Endodermal cell (in vitro differentiated cells): ENCODE results near the gene BRD1. TPM values are rescaled to one million over a fixed set of nuclear protein-coding genes. Genes with fewer than 3 reads are reported as not detected.
A peak's percentile ranks its signal among the peaks of the same experiment; 100 is the strongest.

Experiments used
- DNase-seq: peaks from one replicate; pipeline ENCODE4 v3.0.0-alpha.2; 2017
- H3K27ac ChIP-seq: 2 replicates; pipeline ENCODE4 v1.5.1; 2013; ENCODE audit warnings: mild to moderate bottlenecking, low read depth, low read length, moderate library complexity
- H3K27me3 ChIP-seq: 2 replicates; pipeline ENCODE4 v1.6.1; 2013; ENCODE audit warnings: mild to moderate bottlenecking, low read length, moderate library complexity; ENCODE audit not compliant: insufficient read depth, control insufficient read depth, poor library complexity, severe bottlenecking
- H3K36me3 ChIP-seq: 2 replicates; pipeline ENCODE4 v1.7.0; 2013; ENCODE audit warnings: mild to moderate bottlenecking, low read length, moderate library complexity; ENCODE audit not compliant: control insufficient read depth, insufficient read depth
- H3K4me1 ChIP-seq: one replicate; pipeline ENCODE4 v1.7.0; 2013; ENCODE audit warnings: low read length; ENCODE audit not compliant: control insufficient read depth, insufficient read depth
- H3K4me3 ChIP-seq: 2 replicates; pipeline ENCODE4 v1.5.1; 2013; ENCODE audit warnings: mild to moderate bottlenecking, low read length, moderate library complexity
- H3K9ac ChIP-seq: 2 replicates; pipeline ENCODE4 v1.6.1; 2013; ENCODE audit warnings: mild to moderate bottlenecking, low read length, moderate library complexity; ENCODE audit not compliant: poor library complexity, severe bottlenecking; ENCODE audit errors: extremely low read depth
- H3K9me3 ChIP-seq: 2 replicates; pipeline ENCODE4 v1.6.1; 2013; ENCODE audit warnings: mild to moderate bottlenecking, low read length, moderate library complexity; ENCODE audit not compliant: control insufficient read depth
- H3K27ac Mint-ChIP-seq: 2 replicates; pipeline ENCODE4 v1.8.0; 2020; ENCODE audit warnings: mixed read lengths
- H3K27me3 Mint-ChIP-seq: 2 replicates; pipeline ENCODE4 v1.8.0; 2021; ENCODE audit warnings: mild to moderate bottlenecking, mixed read lengths; ENCODE audit not compliant: insufficient read depth
- H3K36me3 Mint-ChIP-seq: 2 replicates; pipeline ENCODE4 v1.8.0; 2020; ENCODE audit warnings: low read depth, mixed read lengths
- H3K4me1 Mint-ChIP-seq: 2 replicates; pipeline ENCODE4 v1.8.0; 2020; ENCODE audit warnings: mixed read lengths
- H3K4me3 Mint-ChIP-seq: 2 replicates; pipeline ENCODE4 v1.8.0; 2020; ENCODE audit warnings: mild to moderate bottlenecking, moderate library complexity, mixed read lengths
- H3K9me3 Mint-ChIP-seq: 2 replicates; pipeline ENCODE4 v1.8.0; 2020; ENCODE audit warnings: mild to moderate bottlenecking, mixed read lengths
- WGBS, 2 experiments: methylation state at CpG; one replicate each; pipeline versions ENCODE4 v1.1.5 to v1.1.7; 2013; ENCODE audit warnings: missing lambda C conversion rate in 2 of 2, mixed read lengths in 1 of 2; ENCODE audit not compliant: insufficient coverage in 1 of 2, insufficient read length in 1 of 2; 5-methylcytosine and 5-hydroxymethylcytosine counted together
- total RNA-seq, 2 donors: library from RNA; stranded (reverse); fragmentation: NEBNext Ultra II Directional in 1 of 2; extraction: Animal tissue kit (Norgen Biotek cat#: 25700) in 1 of 2; gene quantifications; 2 replicates in 1 of 2; 3 replicates in 1 of 2; pipeline ENCODE4 v1.2.1, GENCODE V29; 2021
- TF ChIP-seq, protein P1 (sequence below): fragments of 200-600 bp; sonication (generic); conservative IDR thresholded peaks from 2 replicates; pipeline ENCODE4 v1.5.0; 2021; ENCODE audit warnings: antibody characterized with exemption, mild to moderate bottlenecking

BRD1 gene
- total RNA-seq, 2 donors from 2014 or later = 49.5 to 54.9 TPM

DNA sequence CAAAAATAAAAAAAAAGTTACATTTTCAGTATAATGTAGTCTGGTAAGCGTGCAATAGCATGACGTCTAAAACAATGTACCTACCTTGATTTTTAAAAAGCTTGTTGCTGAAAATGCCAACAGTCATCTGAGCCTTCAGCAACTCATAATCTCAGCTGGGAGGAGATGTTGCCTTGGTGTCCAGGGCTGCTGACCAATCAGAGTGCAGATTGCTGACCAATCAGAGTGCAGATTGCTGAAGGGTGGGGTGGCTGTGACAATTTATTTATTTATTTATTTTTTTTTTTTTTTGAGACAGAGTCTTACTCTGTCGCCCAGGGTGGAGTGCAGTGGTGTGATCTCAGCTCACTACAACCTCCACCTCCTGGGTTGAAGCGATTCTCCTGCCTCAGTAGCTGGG, 43.8 kb upstream of the BRD1 start:
- Histone ChIP-seq H3K4me3 (no peak overlapping the region), H3K27me3 (no peaks in the 10 kb centered on the region), H3K36me3 (peaks cover 33% of the 10 kb centered on the region), H3K4me1 (no peaks in the 10 kb centered on the region), H3K27ac (no peak overlapping the region), H3K9ac (no peak overlapping the region), H3K9me3 (peaks cover 31% of the 10 kb centered on the region)
- H3K27me3 Mint-ChIP-seq = no peaks in the 10 kb centered on the region
- H3K4me3 Mint-ChIP-seq = no peak overlapping the region
- H3K36me3 Mint-ChIP-seq = peaks cover 58% of the 10 kb centered on the region
- TF ChIP-seq, protein P1, sequence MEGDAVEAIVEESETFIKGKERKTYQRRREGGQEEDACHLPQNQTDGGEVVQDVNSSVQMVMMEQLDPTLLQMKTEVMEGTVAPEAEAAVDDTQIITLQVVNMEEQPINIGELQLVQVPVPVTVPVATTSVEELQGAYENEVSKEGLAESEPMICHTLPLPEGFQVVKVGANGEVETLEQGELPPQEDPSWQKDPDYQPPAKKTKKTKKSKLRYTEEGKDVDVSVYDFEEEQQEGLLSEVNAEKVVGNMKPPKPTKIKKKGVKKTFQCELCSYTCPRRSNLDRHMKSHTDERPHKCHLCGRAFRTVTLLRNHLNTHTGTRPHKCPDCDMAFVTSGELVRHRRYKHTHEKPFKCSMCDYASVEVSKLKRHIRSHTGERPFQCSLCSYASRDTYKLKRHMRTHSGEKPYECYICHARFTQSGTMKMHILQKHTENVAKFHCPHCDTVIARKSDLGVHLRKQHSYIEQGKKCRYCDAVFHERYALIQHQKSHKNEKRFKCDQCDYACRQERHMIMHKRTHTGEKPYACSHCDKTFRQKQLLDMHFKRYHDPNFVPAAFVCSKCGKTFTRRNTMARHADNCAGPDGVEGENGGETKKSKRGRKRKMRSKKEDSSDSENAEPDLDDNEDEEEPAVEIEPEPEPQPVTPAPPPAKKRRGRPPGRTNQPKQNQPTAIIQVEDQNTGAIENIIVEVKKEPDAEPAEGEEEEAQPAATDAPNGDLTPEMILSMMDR = no peak
- no peaks in the 10 kb centered on the region for H3K4me1 Mint-ChIP-seq
- peaks cover 36% of the 10 kb centered on the region for H3K9me3 Mint-ChIP-seq
- no peak overlapping the region for H3K27ac Mint-ChIP-seq
- whole genome bisulfite sequencing, 2 experiments = 100% methylated on average over 3 to 4 of the region's 4 CpGs
- no peak for DNase-seq

DNA sequence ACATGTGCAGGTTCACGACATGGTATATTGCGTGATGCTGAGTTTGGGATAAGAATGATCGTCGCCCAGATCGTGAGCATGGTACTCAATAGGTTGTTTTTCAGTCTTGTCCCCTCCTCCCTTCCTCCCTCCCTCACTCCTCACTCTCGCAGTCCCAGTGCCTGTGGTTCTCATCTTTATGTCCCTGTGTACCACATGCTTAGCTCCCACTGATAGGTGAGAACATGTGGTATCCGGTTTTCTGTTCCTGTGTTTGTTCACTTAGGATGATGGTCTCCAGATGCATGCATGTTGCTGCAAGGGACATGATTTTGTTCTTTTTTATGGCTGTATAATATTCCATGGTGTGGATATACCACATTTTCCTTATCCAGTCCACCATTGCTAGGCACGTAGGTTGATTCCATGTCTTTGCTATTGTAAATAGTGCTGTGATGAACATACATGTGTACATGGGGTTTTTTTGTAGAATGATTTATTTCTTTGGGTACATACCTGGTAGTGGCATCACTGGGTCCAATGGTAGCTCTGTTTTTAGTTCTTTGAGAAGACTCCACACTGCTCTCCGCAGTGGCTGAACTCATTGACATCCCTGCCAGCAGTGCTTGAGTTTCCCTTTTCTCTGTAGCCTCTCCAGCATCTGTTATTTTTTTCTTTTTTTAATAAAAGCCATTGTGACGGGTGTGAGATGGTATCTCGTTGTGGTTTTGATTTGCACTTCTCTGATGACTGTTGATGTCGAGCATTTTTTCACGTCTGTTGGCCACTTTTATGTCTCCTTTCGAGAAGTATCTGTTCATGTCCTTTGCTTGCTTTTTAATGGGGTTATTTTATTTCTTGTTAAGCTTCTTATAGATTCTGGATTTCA, 42.4 kb upstream of the BRD1 start:
- H3K27ac ChIP-seq = no peak overlapping the region
- DNase-seq = no peak
- H3K27me3 ChIP-seq = no peaks in the 10 kb centered on the region
- H3K9ac ChIP-seq = no peak overlapping the region
- WGBS, 2 experiments = 89 to 94% methylated on average over 11 to 14 of the region's 14 CpGs
- Mint-ChIP-seq H3K36me3 (peaks cover 65% of the 10 kb centered on the region), H3K27me3 (no peaks in the 10 kb centered on the region), H3K9me3 (peaks cover 50% of the 10 kb centered on the region), H3K27ac (no peak overlapping the region), H3K4me3 (no peak overlapping the region), H3K4me1 (no peaks in the 10 kb centered on the region)
- peaks cover 28% of the 10 kb centered on the region for H3K36me3 ChIP-seq
- no peaks in the 10 kb centered on the region for H3K4me1 ChIP-seq
- H3K9me3 ChIP-seq = peaks cover 42% of the 10 kb centered on the region
- H3K4me3 ChIP-seq = peak overlapping the region; percentile 22
- TF ChIP-seq, protein P1 = no peak

GRCh38 chr22:49869086-49869830, 41.6 kb upstream of the BRD1 start:
- Mint-ChIP-seq H3K27ac (no peak overlapping the region), H3K4me1 (no peaks in the 10 kb centered on the region), H3K27me3 (no peaks in the 10 kb centered on the region), H3K36me3 (peaks cover 65% of the 10 kb centered on the region), H3K9me3 (peaks cover 53% of the 10 kb centered on the region), H3K4me3 (no peak overlapping the region)
- H3K4me1 ChIP-seq = no peaks in the 10 kb centered on the region
- WGBS, 2 experiments = 90 to 95% methylated on average over 15 to 17 of the region's 17 CpGs
- TF ChIP-seq, protein P1 = no peak
- H3K27ac ChIP-seq = no peak overlapping the region
- no peaks in the 10 kb centered on the region for H3K27me3 ChIP-seq
- H3K9me3 ChIP-seq = peaks cover 42% of the 10 kb centered on the region
- H3K4me3 ChIP-seq = peak overlapping the region; percentile 22
- peaks cover 24% of the 10 kb centered on the region for H3K36me3 ChIP-seq
- DNase-seq = no peak
- no peak overlapping the region for H3K9ac ChIP-seq
